KMS-11 (cell line): ENCODE data around the gene CAGE1.
"Not testable (repeated sequence)": the region's sequence is repeated elsewhere in the genome, so short reads cannot be mapped to it uniquely, and the experiment has no call there.

Experiments
- H2AFZ ChIP-seq: fragments of 200-600 bp; sonication (generic); 2 replicates; pipeline ENCODE4 v1.6.1; 2016; ENCODE audit warnings: antibody characterized with exemption, mixed run types, low read depth
- H3K27ac ChIP-seq: fragments of 200-600 bp; sonication (generic); 2 replicates; pipeline ENCODE4 v1.6.1; 2016; ENCODE audit warnings: mild to moderate bottlenecking, mixed run types
- H3K27me3 ChIP-seq: fragments of 200-600 bp; sonication (generic); 2 replicates; pipeline ENCODE4 v1.6.1; 2017; ENCODE audit warnings: mild to moderate bottlenecking, low read depth, mixed run types, moderate library complexity; ENCODE audit not compliant: insufficient read depth
- H3K36me3 ChIP-seq: fragments of 200-600 bp; sonication (generic); 2 replicates; pipeline ENCODE4 v1.6.1; 2017; ENCODE audit warnings: mild to moderate bottlenecking, mixed run types; ENCODE audit not compliant: insufficient read depth
- H3K4me1 ChIP-seq: fragments of 200-600 bp; sonication (generic); 2 replicates; pipeline ENCODE4 v1.6.1; 2016; ENCODE audit warnings: mild to moderate bottlenecking, low read depth, mixed run types; ENCODE audit not compliant: poor library complexity, severe bottlenecking
- H3K4me2 ChIP-seq: fragments of 200-600 bp; sonication (generic); 2 replicates; pipeline ENCODE4 v1.7.0; 2016; ENCODE audit warnings: mild to moderate bottlenecking, mixed run types
- H3K4me3 ChIP-seq: fragments of 200-600 bp; sonication (generic); IDR thresholded peaks from 2 replicates; pipeline ENCODE4 v1.6.1; 2017; ENCODE audit warnings: low read depth, low read length, mixed read lengths; ENCODE audit not compliant: insufficient read depth
- H3K79me2 ChIP-seq: fragments of 200-600 bp; sonication (generic); 2 replicates; pipeline ENCODE4 v1.6.1; 2016; ENCODE audit warnings: low read depth, mixed run types; ENCODE audit not compliant: insufficient read depth
- H3K9ac ChIP-seq: fragments of 200-600 bp; sonication (generic); 2 replicates; pipeline ENCODE4 v1.6.1; 2016; ENCODE audit warnings: mild to moderate bottlenecking, mixed run types
- H4K20me1 ChIP-seq: fragments of 200-600 bp; sonication (generic); 2 replicates; pipeline ENCODE4 v1.6.1; 2016; ENCODE audit warnings: mild to moderate bottlenecking, mixed run types; ENCODE audit not compliant: insufficient read depth
- TF ChIP-seq, protein P1 (sequence below): fragments of 200-600 bp; sonication (generic); conservative IDR thresholded peaks from 2 replicates; pipeline ENCODE4 v1.6.1; 2017; ENCODE audit warnings: low read depth, mild to moderate bottlenecking, antibody characterized with exemption, low read length, moderate library complexity, mixed read lengths

CAGE1 gene

DNA sequence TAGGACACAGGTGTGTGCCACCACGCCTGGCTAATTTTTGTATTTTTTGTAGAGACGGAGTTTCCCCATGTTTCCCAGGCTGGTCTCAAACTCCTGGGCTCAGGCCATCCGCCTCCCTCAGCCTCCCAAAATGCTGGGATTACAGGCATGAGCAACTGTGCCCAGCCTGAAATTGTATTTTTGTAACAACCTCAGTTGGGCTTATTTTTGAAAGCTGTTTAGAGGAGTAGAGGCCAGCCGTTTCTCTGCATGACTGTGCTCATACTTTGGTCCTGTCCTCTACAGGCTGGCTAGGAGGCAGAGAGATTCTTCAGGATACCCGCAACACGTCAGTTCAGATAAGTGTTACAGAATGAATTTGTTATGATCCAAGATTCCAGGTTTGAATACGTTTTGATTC, 22.1 kb downstream of the CAGE1 start:
- Histone ChIP-seq H3K4me2 (no peak overlapping the region), H3K27me3 (no peaks in the 10 kb centered on the region), H3K36me3 (no peaks in the 10 kb centered on the region), H2AFZ (no peak overlapping the region), H3K79me2 (no peaks in the 10 kb centered on the region), H3K27ac (no peak overlapping the region), H3K4me3 (no peak overlapping the region), H3K9ac (no peak overlapping the region), H3K4me1 (no peaks in the 10 kb centered on the region), H4K20me1 (no peaks in the 10 kb centered on the region)
- TF ChIP-seq, protein P1, sequence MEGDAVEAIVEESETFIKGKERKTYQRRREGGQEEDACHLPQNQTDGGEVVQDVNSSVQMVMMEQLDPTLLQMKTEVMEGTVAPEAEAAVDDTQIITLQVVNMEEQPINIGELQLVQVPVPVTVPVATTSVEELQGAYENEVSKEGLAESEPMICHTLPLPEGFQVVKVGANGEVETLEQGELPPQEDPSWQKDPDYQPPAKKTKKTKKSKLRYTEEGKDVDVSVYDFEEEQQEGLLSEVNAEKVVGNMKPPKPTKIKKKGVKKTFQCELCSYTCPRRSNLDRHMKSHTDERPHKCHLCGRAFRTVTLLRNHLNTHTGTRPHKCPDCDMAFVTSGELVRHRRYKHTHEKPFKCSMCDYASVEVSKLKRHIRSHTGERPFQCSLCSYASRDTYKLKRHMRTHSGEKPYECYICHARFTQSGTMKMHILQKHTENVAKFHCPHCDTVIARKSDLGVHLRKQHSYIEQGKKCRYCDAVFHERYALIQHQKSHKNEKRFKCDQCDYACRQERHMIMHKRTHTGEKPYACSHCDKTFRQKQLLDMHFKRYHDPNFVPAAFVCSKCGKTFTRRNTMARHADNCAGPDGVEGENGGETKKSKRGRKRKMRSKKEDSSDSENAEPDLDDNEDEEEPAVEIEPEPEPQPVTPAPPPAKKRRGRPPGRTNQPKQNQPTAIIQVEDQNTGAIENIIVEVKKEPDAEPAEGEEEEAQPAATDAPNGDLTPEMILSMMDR: no peak

- H3K4me1 ChIP-seq, H3K9ac ChIP-seq, H3K36me3 ChIP-seq, H4K20me1 ChIP-seq, H3K4me3 ChIP-seq, H3K4me2 ChIP-seq, H3K27ac ChIP-seq, H3K27me3 ChIP-seq, H3K79me2 ChIP-seq, H2AFZ ChIP-seq: not testable (repeated sequence)
Observed at GRCh38 chr6:7351916-7352315, 37.6 kb downstream of the CAGE1 start.

- not testable (repeated sequence) for H2AFZ ChIP-seq, H3K9ac ChIP-seq, H3K36me3 ChIP-seq, H4K20me1 ChIP-seq, H3K79me2 ChIP-seq, H3K27me3 ChIP-seq, H3K4me3 ChIP-seq, H3K4me2 ChIP-seq, H3K27ac ChIP-seq, H3K4me1 ChIP-seq
Observed at GRCh38 chr6:7350591-7350990, 39.0 kb downstream of the CAGE1 start.

- not testable (repeated sequence) for H3K27me3 ChIP-seq, H3K36me3 ChIP-seq, H4K20me1 ChIP-seq, H3K4me2 ChIP-seq, H3K9ac ChIP-seq, H3K27ac ChIP-seq, H3K79me2 ChIP-seq, H3K4me1 ChIP-seq, H3K4me3 ChIP-seq, H2AFZ ChIP-seq
Observed at GRCh38 chr6:7347551-7347997, 42.0 kb downstream of the CAGE1 start.

- H3K4me1 ChIP-seq, H3K4me2 ChIP-seq, H3K79me2 ChIP-seq, H3K36me3 ChIP-seq, H3K27me3 ChIP-seq, H3K9ac ChIP-seq, H2AFZ ChIP-seq, H4K20me1 ChIP-seq, H3K4me3 ChIP-seq, H3K27ac ChIP-seq: not testable (repeated sequence)
Observed at GRCh38 chr6:7344773-7345450, 44.6 kb downstream of the CAGE1 start.

- Histone ChIP-seq H3K9ac (no peak overlapping the region), H3K79me2 (no peaks in the 10 kb centered on the region), H3K27me3 (no peaks in the 10 kb centered on the region), H3K27ac (no peak overlapping the region), H2AFZ (no peak overlapping the region), H3K4me2 (no peak overlapping the region), H3K4me3 (no peak overlapping the region), H3K36me3 (no peaks in the 10 kb centered on the region), H3K4me1 (no peaks in the 10 kb centered on the region), H4K20me1 (no peaks in the 10 kb centered on the region)
- TF ChIP-seq, protein P1: no peak
Observed at GRCh38 chr6:7343546-7344475, 45.7 kb downstream of the CAGE1 start.
